HepG2 (cell line): ENCODE data around the gene SYT7. TPM values are rescaled to one million over a fixed set of nuclear protein-coding genes. Genes with fewer than 3 reads are reported as not detected.
A peak's percentile ranks its signal among the peaks of the same experiment; 100 is the strongest.

Source experiments
- ELK4 ChIP-seq: sonication (generic); formaldehyde crosslinking; IDR thresholded peaks from 2 replicates; pipeline ENCODE4 v1.9.0; 2021; ENCODE audit warnings: missing genetic modification reagents, borderline replicate concordance
- GFI1 ChIP-seq: sonication (generic); formaldehyde crosslinking; IDR thresholded peaks from 2 replicates; pipeline ENCODE4 v1.5.0; 2020; ENCODE audit warnings: missing genetic modification reagents, mild to moderate bottlenecking, borderline replicate concordance
- JUNB ChIP-seq: sonication (generic); formaldehyde crosslinking; IDR thresholded peaks from 2 replicates; pipeline ENCODE4 v1.8.0; 2022; ENCODE audit warnings: missing genetic modification reagents, mild to moderate bottlenecking, borderline replicate concordance
- MBD4 ChIP-seq: IDR thresholded peaks from 2 replicates; pipeline ENCODE4 v1.6.1; 2012; ENCODE audit warnings: low read length, inconsistent platforms, borderline replicate concordance
- MEIS2 ChIP-seq: sonication (generic); formaldehyde crosslinking; IDR thresholded peaks from 2 replicates; pipeline ENCODE4 v1.9.0; 2021; ENCODE audit warnings: mild to moderate bottlenecking, missing genetic modification reagents
- PAXIP1 ChIP-seq: sonication (generic); formaldehyde crosslinking; conservative IDR thresholded peaks from 2 replicates; pipeline ENCODE4 v1.4.0; 2020; ENCODE audit warnings: mild to moderate bottlenecking, missing genetic modification reagents, moderate library complexity
- RBFOX2 ChIP-seq: fragments of 200-400 bp; formaldehyde crosslinking; IDR thresholded peaks from 2 replicates; pipeline ENCODE4 v1.6.1; 2017; ENCODE audit warnings: low read depth, mild to moderate bottlenecking, low read length
- REL ChIP-seq: sonication (generic); formaldehyde crosslinking; conservative IDR thresholded peaks from 2 replicates; pipeline ENCODE4 v1.8.0; 2022; ENCODE audit warnings: mild to moderate bottlenecking, missing genetic modification reagents, moderate library complexity
- SMAD1 ChIP-seq: sonication (generic); formaldehyde crosslinking; IDR thresholded peaks from 2 replicates; pipeline ENCODE4 v1.4.0; 2020; ENCODE audit warnings: missing genetic modification reagents, low read depth, mild to moderate bottlenecking, borderline replicate concordance
- XRCC5 ChIP-seq: fragments of 200-400 bp; formaldehyde crosslinking; optimal IDR thresholded peaks from 2 replicates; pipeline ENCODE3; 2017; ENCODE audit warnings: mild to moderate bottlenecking, low read length
- ZHX1 ChIP-seq: sonication (generic); formaldehyde crosslinking; IDR thresholded peaks from 2 replicates; pipeline ENCODE4 v1.8.1; 2022; ENCODE audit warnings: low read depth, mild to moderate bottlenecking, missing genetic modification reagents
- ZNF234 ChIP-seq: sonication (generic); formaldehyde crosslinking; conservative IDR thresholded peaks from 2 replicates; pipeline ENCODE4 v1.5.1; 2020; ENCODE audit warnings: mild to moderate bottlenecking, missing genetic modification reagents
- ZNF251 ChIP-seq: sonication (generic); formaldehyde crosslinking; IDR thresholded peaks from 2 replicates; pipeline ENCODE4 v1.9.0; 2021; ENCODE audit warnings: mild to moderate bottlenecking, missing genetic modification reagents
- ZNF597 ChIP-seq: sonication (generic); formaldehyde crosslinking; IDR thresholded peaks from 2 replicates; pipeline ENCODE4 v1.5.0; 2020; ENCODE audit warnings: missing genetic modification reagents
- ZNF660 ChIP-seq: sonication (generic); formaldehyde crosslinking; IDR thresholded peaks from 2 replicates; pipeline ENCODE4 v1.5.1; 2020; ENCODE audit warnings: mild to moderate bottlenecking, low read depth, missing genetic modification reagents, borderline replicate concordance
- ZSCAN29 ChIP-seq: sonication (generic); formaldehyde crosslinking; conservative IDR thresholded peaks from 2 replicates; pipeline ENCODE4 v1.4.0; 2020; ENCODE audit warnings: mild to moderate bottlenecking, missing genetic modification reagents
- polyA plus RNA-seq, 8 experiments: library from polyadenylated mRNA; depleted of rRNA in 3 of 8; stranded (reverse) in 7 of 8; unstranded in 1 of 8; fragments of >200 nt; fragmentation: Illumina TruSeq in 4 of 8; extraction: Trizol in 4 of 8; gene quantifications; 2 replicates each; pipeline versions ENCODE4 v1.2.1 to v1.2.3, GENCODE V29; 2011 to 2016; ENCODE audit warnings: low read depth in 4 of 8, missing spikeins in 1 of 8, mixed read lengths in 1 of 8; ENCODE audit not compliant: insufficient read depth in 1 of 8
- total RNA-seq, 5 experiments: library from RNA; depleted of rRNA; stranded (reverse); fragments of >200 nt; fragmentation: Illumina TruSeq; extraction: Trizol; gene quantifications; 2 replicates each; pipeline ENCODE4 v1.2.3, GENCODE V29; 2016; ENCODE audit warnings: low read depth in 1 of 5

Gene SYT7
- total and polyA plus RNA-seq, 2 of the 13 experiments (the other 11 are each of a cell fraction or from before 2014, with no cell fraction given), result 1.4 to 4.4 TPM

GRCh38 chr11:61609000-61609979 is 28.4 kb upstream of the SYT7 start (continued):
- peak; percentile 84 for TF ChIP-seq MEIS2
- peak; percentile 99 for TF ChIP-seq PAXIP1
- peak; percentile 60 for TF ChIP-seq XRCC5
- TF ChIP-seq ZSCAN29 (CRISPR knock-in tag), result peak; percentile 65
- TF ChIP-seq JUNB (CRISPR knock-in tag), result peak; percentile 53; the same call in 1 of the 2 replicates
- TF ChIP-seq ZHX1 (CRISPR knock-in tag), result peak; percentile 67; the same call in 1 of the 2 replicates
- TF ChIP-seq REL (CRISPR knock-in tag), result 0 out of 2 replicates have a peak, but pooled peaks have one; percentile 64
- TF ChIP-seq SMAD1 (CRISPR knock-in tag), result 0 out of 2 replicates have a peak, but pooled peaks have one; percentile 24
- TF ChIP-seq ELK4, result no peak
- TF ChIP-seq ZNF251, result no peak
- peak; percentile 43; the same call in 1 of the 2 replicates for TF ChIP-seq RBFOX2
- no peak for TF ChIP-seq ZNF597 (CRISPR knock-in tag)
- TF ChIP-seq ZNF234 (CRISPR knock-in tag), result no peak
- TF ChIP-seq MBD4, result no peak
- TF ChIP-seq GFI1 (CRISPR knock-in tag), result peak; percentile 65; the same call in 1 of the 2 replicates
- TF ChIP-seq ZNF660, result no peak
